GM21529 (cell line): ENCODE data around the gene SPATA25.
"Not testable (repeated sequence)": the region's sequence is repeated elsewhere in the genome, so short reads cannot be mapped to it uniquely, and the experiment has no call there.

Source experiments
- ATAC-seq: cut with Tn5 transposase; IDR thresholded peaks from one replicate; pipeline ENCODE4 v1.9.1; 2021; ENCODE audit not compliant: unreplicated experiment

SPATA25 gene

GRCh38 chr20:45887346-45887715 is at the start of gene SPATA25:
Gene SPATA25 (minus strand): TSS chr20:45887622. CDS start chr20:45887590, 32 bp downstream.
- no peak for ATAC-seq

DNA sequence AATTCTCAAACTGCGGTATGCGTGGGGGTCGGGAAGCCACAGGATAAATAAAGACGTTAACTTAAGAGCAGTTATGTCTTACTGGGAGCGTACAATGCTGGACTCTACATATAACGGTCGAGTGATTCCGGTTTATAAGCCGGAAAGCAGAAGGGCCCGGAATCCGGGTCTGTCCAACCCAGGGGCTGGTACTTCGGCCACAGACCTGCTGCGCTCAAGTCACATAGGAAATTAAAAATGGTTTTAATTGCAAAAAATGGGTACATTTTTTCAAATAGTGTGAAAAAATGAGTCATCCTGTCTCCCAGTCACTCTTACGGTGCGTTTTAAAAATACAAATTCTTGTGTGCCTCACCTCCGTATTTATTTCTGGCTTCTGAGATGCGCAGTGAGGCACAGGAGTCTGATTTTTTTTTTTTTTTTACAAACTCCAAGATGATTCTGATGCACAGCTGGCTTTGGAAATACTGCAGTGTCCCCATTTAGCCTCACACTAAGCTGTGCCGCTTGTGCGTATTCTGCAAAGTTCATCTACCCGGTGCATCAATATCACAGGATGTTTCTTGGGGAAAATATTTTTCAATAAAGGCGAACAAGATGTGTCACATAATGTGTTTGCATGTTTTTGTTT is 48.1 kb upstream of the SPATA25 start:
- ATAC-seq, result peak; percentile 13

DNA sequence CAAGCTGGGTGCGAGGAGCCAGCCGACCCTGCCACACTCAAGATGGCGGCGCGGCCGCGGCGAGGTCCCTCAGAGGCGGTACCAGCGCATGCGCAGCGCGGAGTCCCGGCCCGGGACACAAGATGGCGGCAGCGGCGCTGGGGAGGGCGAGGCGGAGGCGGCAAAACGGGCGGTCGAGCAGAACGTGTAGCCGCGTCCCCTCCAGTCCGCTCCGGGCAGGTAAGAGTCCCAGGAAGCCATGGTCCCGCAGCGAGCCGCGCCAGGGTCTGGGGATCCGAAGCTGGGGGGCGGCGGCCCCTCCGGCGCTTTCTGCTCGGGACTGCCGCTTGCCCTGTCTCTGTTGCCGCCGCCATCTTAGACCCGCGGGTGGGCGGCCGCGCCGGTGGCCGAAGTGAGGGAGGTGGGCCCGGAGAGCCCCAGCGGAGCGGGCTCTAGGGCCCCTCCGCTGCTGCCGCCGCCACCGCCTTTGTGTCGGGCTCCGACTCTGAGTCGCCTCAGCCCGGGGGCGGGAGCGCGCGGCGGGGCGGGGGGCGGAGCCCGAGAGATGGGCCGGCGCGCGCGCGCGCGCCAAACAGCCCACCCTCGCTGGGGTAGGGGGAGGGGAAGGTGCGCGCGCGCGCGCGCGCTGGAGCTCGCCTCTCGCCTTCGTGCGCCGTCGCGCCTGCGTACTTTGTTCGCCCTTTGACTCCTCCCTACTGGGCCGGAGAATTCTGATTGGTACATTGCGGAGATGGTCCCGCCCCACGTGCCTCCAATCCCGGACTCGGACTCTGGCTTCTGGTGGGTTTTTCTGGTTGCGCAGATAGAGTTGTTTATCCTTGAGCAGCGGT is 47.4 kb upstream of the SPATA25 start, which contains the start of gene PCIF1:
PCIF1 (plus strand) TSS at position 98 of the 830 bp plus-strand sequence. CDS start 4,317 bp downstream, outside the sequence.
- ATAC-seq, result peak; percentile 69

GRCh38 chr20:45934046-45934585 is 46.7 kb upstream of the SPATA25 start:
- peak; percentile 27 for ATAC-seq

DNA sequence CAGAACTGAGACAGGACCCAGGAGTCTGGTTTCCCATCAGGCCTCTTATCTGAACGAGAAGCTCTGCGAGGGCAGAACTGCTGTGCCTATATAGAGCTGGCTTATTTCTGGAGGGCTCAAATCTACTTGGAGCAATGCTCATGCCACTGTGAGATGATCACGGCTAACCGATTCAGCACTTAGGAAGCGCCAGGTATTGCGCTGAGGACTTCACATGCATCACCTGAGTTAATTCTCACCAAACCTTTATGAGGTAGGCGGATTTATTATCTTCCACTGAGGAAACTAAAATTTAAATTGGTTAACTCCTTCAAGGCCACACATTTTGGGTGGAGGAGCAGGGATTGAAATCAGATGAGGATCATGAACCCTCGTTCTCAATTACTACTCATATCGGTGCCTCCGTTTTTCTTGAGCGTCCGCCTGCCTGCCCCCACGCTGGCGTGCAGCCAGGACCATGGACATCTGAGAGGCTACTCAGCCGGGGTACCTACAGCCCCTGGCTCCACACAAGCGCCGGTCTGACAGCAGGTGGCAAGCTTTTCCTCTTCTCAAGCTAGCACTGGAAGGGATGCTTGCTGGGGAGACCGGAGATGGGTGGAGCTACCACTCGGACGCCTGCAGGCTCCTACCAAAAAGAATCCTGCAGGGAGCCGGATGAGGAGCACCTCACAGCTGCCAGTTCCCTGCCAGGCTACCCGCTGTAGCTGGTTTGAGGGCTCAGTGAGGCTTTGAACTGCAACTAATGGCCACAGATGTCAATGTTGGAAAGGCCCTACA is 46.0 kb upstream of the SPATA25 start:
- peak; percentile 33 for ATAC-seq

DNA sequence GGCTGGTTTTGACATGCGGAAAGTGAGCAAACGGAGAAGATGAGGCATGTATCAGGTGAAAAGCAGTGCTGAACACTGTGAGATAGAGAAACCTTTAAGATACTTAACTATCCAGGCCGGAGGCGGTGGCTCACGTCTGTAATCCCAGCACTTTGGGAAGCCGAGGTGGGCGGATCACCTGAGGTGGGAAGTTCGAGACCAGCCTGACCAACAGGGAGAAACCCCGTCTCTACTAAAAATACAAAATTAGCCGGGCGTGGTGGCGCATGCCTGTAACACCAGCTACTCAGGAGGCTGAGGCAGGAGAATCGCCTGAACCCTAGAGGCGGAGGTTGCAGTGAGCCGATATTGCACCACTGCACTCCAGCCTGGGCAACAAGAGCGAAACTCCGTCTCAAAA is 44.3 kb upstream of the SPATA25 start:
- not testable (repeated sequence) for ATAC-seq

DNA sequence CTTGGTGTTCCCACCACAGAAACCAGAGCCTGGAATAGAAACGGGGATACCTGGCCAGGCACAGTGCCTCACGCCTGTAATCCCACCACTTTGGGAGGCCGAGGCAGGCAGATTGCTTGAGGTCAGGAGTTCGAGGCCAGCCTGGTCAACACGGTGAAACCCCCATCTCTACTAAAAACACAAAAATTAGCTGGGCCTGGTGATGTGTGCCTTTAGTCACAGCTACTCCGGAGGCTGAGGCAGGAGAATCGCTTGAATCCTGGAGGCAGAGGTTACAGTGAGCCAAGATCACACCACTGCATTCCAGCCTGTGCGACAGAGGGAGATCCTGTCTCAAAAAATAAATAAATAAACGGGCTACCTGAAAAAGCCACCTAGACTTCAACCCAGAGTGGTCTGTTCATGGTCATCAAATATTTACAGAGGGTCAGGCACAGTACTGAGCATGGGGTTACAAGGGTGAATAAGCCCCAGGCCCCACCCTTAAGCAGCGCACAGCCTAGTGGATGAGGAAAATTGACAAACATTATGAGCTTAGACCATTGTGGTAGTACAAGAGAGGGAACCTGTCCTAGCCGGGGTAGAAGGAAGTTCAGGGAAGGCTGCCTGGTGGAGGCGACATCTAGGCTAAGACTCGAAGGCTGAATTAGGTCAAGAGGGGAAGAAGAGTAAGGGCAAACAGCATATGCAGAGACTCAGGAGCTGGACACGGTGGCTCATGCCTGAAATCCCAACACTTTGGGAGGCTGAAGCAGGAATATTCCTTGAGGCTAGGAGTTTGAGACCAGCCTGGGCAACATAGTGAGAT is 39.9 kb upstream of the SPATA25 start:
- ATAC-seq, result no peak

DNA sequence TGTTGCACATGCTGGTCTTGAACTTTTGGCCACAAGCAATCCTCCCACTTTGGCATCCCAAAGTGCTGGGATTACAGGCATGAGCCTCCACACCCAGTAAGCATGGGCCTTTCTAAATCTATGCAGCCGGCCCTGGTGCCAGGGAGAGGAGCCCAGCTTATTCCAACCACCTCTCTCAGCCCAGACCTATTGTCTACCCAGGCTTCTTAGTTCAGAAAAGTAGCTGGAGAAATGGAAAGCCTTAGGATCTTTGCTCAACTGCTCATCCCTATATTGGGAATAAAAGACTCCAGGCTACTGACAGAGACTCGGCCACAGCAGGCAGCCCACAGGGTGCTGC is 39.3 kb upstream of the SPATA25 start:
- no peak for ATAC-seq

- ATAC-seq, result no peak
These were observed 38.5 kb upstream of the SPATA25 start for GRCh38 chr20:45925821-45926506.

- ATAC-seq, result no peak
These were observed 37.2 kb upstream of the SPATA25 start for GRCh38 chr20:45924391-45925261.

GRCh38 chr20:45921337-45922189 is 34.1 kb upstream of the SPATA25 start:
- no peak for ATAC-seq

DNA sequence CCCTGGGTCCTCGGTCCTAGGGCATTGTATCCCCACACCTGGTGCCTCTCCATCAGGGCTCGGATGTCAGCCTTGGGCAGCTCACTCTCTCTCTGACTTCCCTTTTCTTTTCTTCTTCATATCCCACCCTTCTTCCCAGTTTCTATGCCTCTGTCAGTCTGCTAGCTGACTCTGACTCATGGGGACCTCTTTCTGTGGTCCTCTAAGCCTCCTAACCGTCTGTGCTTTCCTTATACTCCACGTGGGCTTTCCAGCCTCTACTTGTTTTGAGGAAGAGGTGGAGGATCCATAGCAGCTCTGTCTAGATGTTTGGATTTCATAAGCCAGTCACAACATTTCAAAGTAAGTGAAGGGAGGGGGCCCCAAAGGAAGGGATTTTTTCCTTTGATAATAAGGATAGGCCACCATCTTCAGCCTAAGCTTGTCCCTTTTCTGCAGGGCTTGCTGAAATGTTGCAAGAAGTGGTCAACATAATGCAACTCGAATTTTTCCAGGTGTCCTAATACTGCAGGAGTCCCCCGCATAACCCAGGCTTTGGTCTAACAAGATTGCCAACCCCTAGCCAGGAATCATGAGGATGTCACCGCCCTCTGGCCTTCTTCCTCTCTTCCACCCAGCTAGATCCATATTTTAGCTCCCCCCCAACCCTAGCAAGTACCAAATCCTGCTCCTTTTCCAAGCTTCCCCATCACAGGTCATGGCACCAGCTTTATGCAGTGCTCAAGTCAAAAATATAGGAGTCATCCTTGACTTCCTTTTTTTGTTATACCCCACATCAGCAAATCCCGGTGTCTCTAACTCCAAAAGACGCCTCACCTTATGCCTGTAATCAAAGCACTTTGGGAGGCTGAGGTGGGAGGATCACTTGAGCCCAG is 33.3 kb upstream of the SPATA25 start:
- no peak for ATAC-seq

GRCh38 chr20:45919542-45920399 is 32.3 kb upstream of the SPATA25 start:
- ATAC-seq, result no peak

- no peak for ATAC-seq
These were observed 31.5 kb upstream of the SPATA25 start for GRCh38 chr20:45918779-45919537.

DNA sequence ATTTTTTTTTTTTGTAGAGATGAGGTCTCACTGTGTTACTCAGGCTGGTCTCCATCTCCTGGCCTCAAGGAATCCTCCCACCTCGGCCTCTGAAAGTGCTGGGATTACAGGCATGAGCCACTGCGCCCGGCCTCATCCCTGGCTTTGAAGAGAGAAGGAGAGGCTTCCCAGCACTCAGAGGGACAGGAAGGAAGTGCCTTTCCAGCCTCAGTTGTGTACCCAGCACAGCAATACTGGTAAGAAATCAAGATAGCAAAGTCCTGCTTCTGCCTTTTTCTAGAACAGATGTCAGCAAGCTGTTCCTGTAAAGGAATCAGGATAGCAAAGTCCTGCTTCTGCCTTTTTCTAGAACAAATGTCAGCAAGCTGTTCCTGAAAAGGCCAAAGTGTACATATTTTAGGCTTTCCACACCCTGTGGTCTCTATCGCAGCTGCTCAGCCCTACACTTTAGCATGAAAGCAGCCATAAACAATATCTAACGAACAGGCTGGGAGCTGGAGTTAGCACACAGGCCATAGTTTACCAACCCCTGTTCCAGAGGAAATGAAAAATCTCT is 30.8 kb upstream of the SPATA25 start:
- no peak for ATAC-seq
